Spleen (tissue), 13 donors: ENCODE measurements around the gene MAD2L2. TPM values are rescaled to one million over a fixed set of nuclear protein-coding genes. Genes with fewer than 3 reads are reported as not detected.

Experiments used
- DNase-seq: peaks from one replicate; pipeline ENCODE4 v3.0.0-alpha.2; 2020
- H3K27ac ChIP-seq, 8 donors: fragments of 200-600 bp; sonication (generic) in 7 of 8; 1 replicate in 4 of 8; 2 replicates in 4 of 8; pipeline versions ENCODE4 v1.5.0 to v1.8.0; 2016 to 2021; ENCODE audit warnings: inconsistent platforms in 4 of 8, mild to moderate bottlenecking in 4 of 8, moderate library complexity in 1 of 8
- H3K27me3 ChIP-seq, 7 donors: fragments of 200-600 bp; sonication (generic) in 6 of 7; replicated peaks in 1 of 7; 1 replicate in 4 of 7; 2 replicates in 3 of 7; pipeline versions ENCODE4 v1.5.0 to v1.8.0; 2016 to 2021; ENCODE audit warnings: inconsistent platforms in 3 of 7, mild to moderate bottlenecking in 1 of 7
- H3K36me3 ChIP-seq, 6 donors: fragments of 200-600 bp; sonication (generic) in 5 of 6; 1 replicate in 4 of 6; 2 replicates in 2 of 6; pipeline versions ENCODE4 v1.5.0 to v1.8.0; 2016 to 2021; ENCODE audit warnings: inconsistent platforms in 2 of 6
- H3K4me1 ChIP-seq, 6 donors: fragments of 200-600 bp; sonication (generic) in 5 of 6; 1 replicate in 3 of 6; 2 replicates in 3 of 6; pipeline versions ENCODE4 v1.5.0 to v1.8.0; 2016 to 2021; ENCODE audit warnings: inconsistent platforms in 3 of 6
- H3K4me3 ChIP-seq, 8 donors: fragments of 200-600 bp; sonication (generic) in 7 of 8; 1 replicate in 4 of 8; 2 replicates in 4 of 8; pipeline versions ENCODE4 v1.5.0 to v1.8.0; 2016 to 2021; ENCODE audit warnings: inconsistent platforms in 4 of 8, mild to moderate bottlenecking in 4 of 8, moderate library complexity in 2 of 8
- H3K9me3 ChIP-seq, 8 donors: fragments of 200-600 bp; sonication (generic) in 7 of 8; 1 replicate in 4 of 8; 2 replicates in 4 of 8; pipeline versions ENCODE4 v1.5.0 to v1.8.0; 2016 to 2021; ENCODE audit warnings: inconsistent platforms in 4 of 8
- CTCF ChIP-seq, 11 experiments: fragments of 200-600 bp in 7 of 11; fragments of 450-650 bp in 4 of 11; sonication (generic) in 4 of 11; IDR thresholded peaks in 8 of 11; conservative IDR thresholded peaks in 3 of 11; 1 replicate in 7 of 11; 2 replicates in 4 of 11; pipeline versions ENCODE4 v1.4.0 to v1.8.0; 2016 to 2021; ENCODE audit warnings: antibody characterized with exemption in 11 of 11, inconsistent platforms in 4 of 11, mild to moderate bottlenecking in 1 of 11
- POLR2A ChIP-seq, 3 donors: fragments of 450-650 bp; IDR thresholded peaks; one replicate each; pipeline ENCODE4 v1.5.1; 2017; ENCODE audit warnings: antibody characterized with exemption in 3 of 3, mild to moderate bottlenecking in 1 of 3
- POLR2AphosphoS5 ChIP-seq, 3 donors: sonication (generic); formaldehyde crosslinking; IDR thresholded peaks; one replicate each; pipeline ENCODE4 v1.5.1; 2017; ENCODE audit warnings: antibody characterized with exemption in 3 of 3
- WGBS, 5 donors: extraction: QIAGEN DNeasy Blood & Tissue Kit in 3 of 5; methylation state at CpG; one replicate each; pipeline versions ENCODE4 v1.1.5 to v1.1.7; 2013 to 2018; 5-methylcytosine and 5-hydroxymethylcytosine counted together
- intact Hi-C: fragments of 100-400 bp; cut with DNase I; formaldehyde crosslinking; loops from one replicate; pipeline ENCODE4 v1.15.0; 2023; ENCODE audit warnings: low total_unique reads
- long read RNA-seq, 2 donors: transcript quantifications; one replicate each; lab custom pipeline, GENCODE V29; 2026
- polyA plus RNA-seq, 3 donors: library from polyadenylated mRNA; stranded (reverse); fragments of 200-250 nt; gene quantifications; one replicate each; pipeline ENCODE4 v1.2.1, GENCODE V29; 2013
- total RNA-seq, 7 donors: library from RNA; depleted of rRNA in 3 of 7; stranded (reverse); fragments of >200 nt in 3 of 7; fragmentation: NEBNext Ultra II Directional in 4 of 7; extraction: Animal tissue kit (Norgen Biotek cat#: 25700) in 4 of 7; gene quantifications; one replicate each; pipeline versions ENCODE4 v1.1.0 to v1.2.1, GENCODE V29; 2016 to 2021
- donor health status: healthy with polysubstance abuse.
- donor health status: DM: no; HTN: no; CAD: no; lungs with moderate emphysema.
- donor health status: DM: no; HTN: no; CAD: no.
- donor health status: Bipolar disorder and iron deficiency.
- donor health status: healthy.
- donor health status: DM: no; HTN: no; CAD: no.
- donor health status: DM: yes; HTN: yes; CAD: no.

The MAD2L2 gene
- total RNA-seq (10 to 100 TPM; 22.7 to 41.0 (median 29.8) TPM), polyA plus RNA-seq (10 to 100 TPM; 30.8 to 42.1 (median 37.2) TPM)
- long read RNA-seq, donor 1, transcript MAD2L2-207 (9 exons, 1,118 nt), result major isoform, 12 of 13 reads
- long read RNA-seq, donor 1, partial matches to known transcripts, result 0 of 13 reads
- long read RNA-seq, donor 1, other reads (novel, unspliced or antisense), result 0 of 13 reads
- long read RNA-seq, donor 2, transcript MAD2L2-207 (9 exons, 1,118 nt), result major isoform, 9 of 10 reads
- long read RNA-seq, donor 2, partial matches to known transcripts, result 0 of 10 reads
- long read RNA-seq, donor 2, other reads (novel, unspliced or antisense), result 0 of 10 reads

GRCh38 chr1:11681071-11681771 is at the start of gene MAD2L2:
MAD2L2 (minus strand) TSS chr1:11681148; CDS start chr1:11680601, 547 bp downstream.
- intact Hi-C loops, result no loop called here
- Histone ChIP-seq H3K27ac (peak within 1 kb of the TSS; percentile 83 to 92 (median 88)), H3K27me3 (peaks cover 0 to 31% (median 0%) of the 10 kb centered on the region in 7 donors), H3K36me3 (peaks cover 0 to 16% (median 9%) of the 10 kb centered on the region in 6 donors), H3K4me1 (peaks cover 4 to 44% (median 27%) of the 10 kb centered on the region in 6 donors), H3K9me3 (no peaks in the 10 kb centered on the region), H3K4me3 (peak within 1 kb of the TSS; percentile 71 to 98 (median 82))
- peak; percentile 97 for DNase-seq
- peak in 2 of 11 experiments; percentile 7 to 31 for TF ChIP-seq CTCF (IDR thresholded peaks at IDR 0.05 in 8 of 11, conservative IDR thresholded peaks at IDR 0.05 in 3 of 11)
- TF ChIP-seq POLR2AphosphoS5 (IDR thresholded peaks at IDR 0.05), result peak; percentile 90 to 92 (median 91)
- no peak for TF ChIP-seq POLR2A (IDR thresholded peaks at IDR 0.05)
- 0 to 1% (median 1%) methylated on average over 46 to 71 of the region's 71 CpGs for WGBS, 5 donors

- no peaks in the 10 kb centered on the region for H3K9me3 ChIP-seq
- peaks cover 35 to 99% (median 65%) of the 10 kb centered on the region in 6 donors for H3K4me1 ChIP-seq
- DNase-seq, result no peak
- peak overlapping the region in 3 of 8 donors; percentile 13 to 63 (median 21) for H3K4me3 ChIP-seq
- H3K27ac ChIP-seq, result peak overlapping the region; percentile 55 to 100 (median 86)
- H3K27me3 ChIP-seq, result peaks cover 0 to 7% (median 0%) of the 10 kb centered on the region in 7 donors
- WGBS, 5 donors, result 2 to 11% (median 3%) methylated on average over 5 of the region's 5 CpGs
- intact Hi-C loops, result loop anchor here (5.0 kb wide), 1 partner anchor 72 kb away; no protein-coding TSS in a partner anchor
- H3K36me3 ChIP-seq, result no peaks in the 10 kb centered on the region
- no peak for TF ChIP-seq CTCF (IDR thresholded peaks at IDR 0.05 in 8 of 11, conservative IDR thresholded peaks at IDR 0.05 in 3 of 11)
- TF ChIP-seq POLR2AphosphoS5 (IDR thresholded peaks at IDR 0.05), result peak in 1 of 3 donors; percentile 87
- TF ChIP-seq POLR2A (IDR thresholded peaks at IDR 0.05), result no peak
Measured at GRCh38 chr1:11730429-11730891, 49.5 kb upstream of the MAD2L2 start.

- TF ChIP-seq CTCF (IDR thresholded peaks at IDR 0.05 in 8 of 11, conservative IDR thresholded peaks at IDR 0.05 in 3 of 11) (no peak), POLR2AphosphoS5 (IDR thresholded peaks at IDR 0.05) (peak in 1 of 3 donors; percentile 40)
- intact Hi-C loops, result loop anchor here (5.0 kb wide), 1 partner anchor 73 kb away; no protein-coding TSS in a partner anchor
- 21 to 42% (median 23%) methylated on average over 26 of the region's 26 CpGs for WGBS, 5 donors
- Histone ChIP-seq H3K36me3 (no peaks in the 10 kb centered on the region), H3K9me3 (no peaks in the 10 kb centered on the region), H3K27me3 (peaks cover 0 to 7% (median 0%) of the 10 kb centered on the region in 7 donors), H3K4me1 (peaks cover 33 to 99% (median 60%) of the 10 kb centered on the region in 6 donors), H3K27ac (peak overlapping the region in 7 of 8 donors; percentile 79 to 100 (median 87)), H3K4me3 (peak overlapping the region in 3 of 8 donors; percentile 13 to 63 (median 21))
- DNase-seq, result peak; percentile 81
Measured at GRCh38 chr1:11729498-11730428, 48.8 kb upstream of the MAD2L2 start.
